Ascending aorta (tissue), 2 donors: Measurements from ENCODE around the gene CYP2J2. TPM values are rescaled to one million over a fixed set of nuclear protein-coding genes. Genes with fewer than 3 reads are reported as not detected.

Experiments used
- DNase-seq, 2 donors: peaks; one replicate each; pipeline ENCODE4 v3.0.0-alpha.2; 2019; ENCODE audit warnings: low spot score in 2 of 2
- H3K27ac ChIP-seq, 2 donors: fragments of 200-600 bp; sonication (generic); one replicate each; pipeline ENCODE4 v1.5.1; 2016 to 2017; ENCODE audit warnings: mild to moderate bottlenecking in 1 of 2
- H3K27me3 ChIP-seq: fragments of 200-600 bp; sonication (generic); one replicate; pipeline ENCODE4 v1.5.1; 2017
- H3K36me3 ChIP-seq, 2 donors: fragments of 200-600 bp; sonication (generic); one replicate each; pipeline ENCODE4 v1.5.1; 2016
- H3K4me1 ChIP-seq, 2 donors: fragments of 200-600 bp; sonication (generic); one replicate each; pipeline ENCODE4 v1.5.1; 2016 to 2017; ENCODE audit warnings: mild to moderate bottlenecking in 1 of 2
- H3K4me3 ChIP-seq, 2 donors: fragments of 200-600 bp; sonication (generic); one replicate each; pipeline ENCODE4 v1.5.1; 2016 to 2017; ENCODE audit warnings: mild to moderate bottlenecking in 1 of 2
- H3K9me3 ChIP-seq, 2 donors: fragments of 200-600 bp; sonication (generic); one replicate each; pipeline ENCODE4 v1.5.1; 2016
- intact Hi-C: fragments of 100-400 bp; cut with DNase I; formaldehyde crosslinking; loops from one replicate; pipeline ENCODE4 v1.15.1; 2023
- total RNA-seq: library from RNA; depleted of rRNA; stranded (reverse); fragments of >200 nt; gene quantifications from one replicate; pipeline ENCODE4 v1.1.0, GENCODE V29; 2016
- TF ChIP-seq, protein P1 (sequence below), 3 experiments: fragments of 200-600 bp in 2 of 3; fragments of 450-650 bp in 1 of 3; sonication (generic) in 2 of 3; IDR thresholded peaks; one replicate each; pipeline ENCODE4 v1.5.1; 2016 to 2019; ENCODE audit warnings: antibody characterized with exemption in 3 of 3, mild to moderate bottlenecking in 1 of 3, moderate library complexity in 1 of 3

Gene CYP2J2
- total RNA-seq, 1 donor from 2014 or later, result not detected

DNA sequence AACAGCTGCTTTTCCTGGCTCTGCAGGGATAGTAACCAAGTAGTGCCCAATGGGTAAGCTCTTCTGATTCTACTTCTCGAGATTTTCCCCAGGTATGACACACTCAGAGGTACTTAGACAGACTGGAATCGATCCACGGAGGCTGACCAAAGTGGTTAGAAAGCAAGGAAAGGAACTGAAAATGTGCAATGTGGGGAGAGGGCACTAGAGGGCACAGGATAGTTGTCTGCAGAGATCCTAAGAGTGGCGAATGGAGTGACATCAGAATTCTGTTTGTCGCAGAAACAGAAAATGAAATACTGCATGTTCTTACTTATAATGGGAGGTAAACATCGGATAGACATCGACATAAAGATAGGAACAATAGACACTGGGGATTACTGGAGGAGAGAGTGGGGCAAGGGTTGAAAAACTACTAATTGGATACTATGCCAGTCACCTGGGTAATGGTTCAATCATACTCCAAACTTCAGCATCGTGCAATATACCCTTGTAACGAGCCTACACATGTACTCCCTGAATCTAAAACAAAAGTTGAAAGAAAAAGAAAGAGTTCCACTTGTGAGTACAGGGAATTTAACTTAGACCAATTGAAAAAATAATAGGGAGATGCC, 23.3 kb downstream of the CYP2J2 start:
- Histone ChIP-seq H3K36me3 (no peaks in the 10 kb centered on the region), H3K4me3 (no peak overlapping the region), H3K4me1 (no peaks in the 10 kb centered on the region), H3K27me3 (no peaks in the 10 kb centered on the region), H3K9me3 (no peaks in the 10 kb centered on the region), H3K27ac (no peak overlapping the region)
- intact Hi-C loops, result loop anchor here (5.0 kb wide), 1 partner anchor 44 kb away; no protein-coding TSS in a partner anchor
- DNase-seq, result no peak
- TF ChIP-seq, protein P1, sequence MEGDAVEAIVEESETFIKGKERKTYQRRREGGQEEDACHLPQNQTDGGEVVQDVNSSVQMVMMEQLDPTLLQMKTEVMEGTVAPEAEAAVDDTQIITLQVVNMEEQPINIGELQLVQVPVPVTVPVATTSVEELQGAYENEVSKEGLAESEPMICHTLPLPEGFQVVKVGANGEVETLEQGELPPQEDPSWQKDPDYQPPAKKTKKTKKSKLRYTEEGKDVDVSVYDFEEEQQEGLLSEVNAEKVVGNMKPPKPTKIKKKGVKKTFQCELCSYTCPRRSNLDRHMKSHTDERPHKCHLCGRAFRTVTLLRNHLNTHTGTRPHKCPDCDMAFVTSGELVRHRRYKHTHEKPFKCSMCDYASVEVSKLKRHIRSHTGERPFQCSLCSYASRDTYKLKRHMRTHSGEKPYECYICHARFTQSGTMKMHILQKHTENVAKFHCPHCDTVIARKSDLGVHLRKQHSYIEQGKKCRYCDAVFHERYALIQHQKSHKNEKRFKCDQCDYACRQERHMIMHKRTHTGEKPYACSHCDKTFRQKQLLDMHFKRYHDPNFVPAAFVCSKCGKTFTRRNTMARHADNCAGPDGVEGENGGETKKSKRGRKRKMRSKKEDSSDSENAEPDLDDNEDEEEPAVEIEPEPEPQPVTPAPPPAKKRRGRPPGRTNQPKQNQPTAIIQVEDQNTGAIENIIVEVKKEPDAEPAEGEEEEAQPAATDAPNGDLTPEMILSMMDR (IDR thresholded peaks at IDR 0.05), result peak in 1 of 3 experiments; percentile 31

DNA sequence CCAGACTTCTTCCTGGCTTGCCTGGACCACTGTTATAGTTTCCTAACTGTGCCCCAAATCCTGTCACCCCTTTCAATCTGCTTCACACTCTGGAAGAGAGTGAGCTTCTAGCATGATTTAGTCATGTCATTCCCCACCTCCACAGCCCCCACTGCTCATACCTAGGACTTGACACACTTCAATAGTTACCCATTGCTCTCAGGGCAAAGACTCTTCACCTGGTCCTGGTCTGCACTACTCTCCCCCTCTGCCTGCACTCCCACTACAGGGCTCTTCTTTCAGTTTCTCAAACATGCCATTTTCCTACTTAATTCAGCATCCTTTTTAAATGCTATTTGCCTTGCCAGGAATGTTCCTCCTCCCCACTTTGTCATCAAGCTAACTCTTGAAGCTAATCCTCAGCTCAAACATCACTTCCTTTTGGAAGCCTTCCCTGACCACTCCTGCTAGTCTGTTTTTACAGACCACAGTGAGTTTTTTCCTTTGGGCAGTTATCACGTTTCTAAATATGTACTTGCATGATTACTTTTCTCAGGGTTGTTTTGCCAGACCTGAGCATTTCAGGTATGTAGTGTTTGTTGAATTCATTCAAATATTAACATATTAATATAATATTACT, 24.7 kb downstream of the CYP2J2 start:
- H3K27ac ChIP-seq, result no peak overlapping the region
- no peaks in the 10 kb centered on the region for H3K27me3 ChIP-seq
- TF ChIP-seq, protein P1 (IDR thresholded peaks at IDR 0.05), result no peak
- no peaks in the 10 kb centered on the region for H3K4me1 ChIP-seq
- H3K9me3 ChIP-seq, result no peaks in the 10 kb centered on the region
- no peak overlapping the region for H3K4me3 ChIP-seq
- intact Hi-C loops, result loop anchor here (5.0 kb wide), 1 partner anchor 45 kb away; no protein-coding TSS in a partner anchor
- no peak for DNase-seq
- H3K36me3 ChIP-seq, result no peaks in the 10 kb centered on the region

DNA sequence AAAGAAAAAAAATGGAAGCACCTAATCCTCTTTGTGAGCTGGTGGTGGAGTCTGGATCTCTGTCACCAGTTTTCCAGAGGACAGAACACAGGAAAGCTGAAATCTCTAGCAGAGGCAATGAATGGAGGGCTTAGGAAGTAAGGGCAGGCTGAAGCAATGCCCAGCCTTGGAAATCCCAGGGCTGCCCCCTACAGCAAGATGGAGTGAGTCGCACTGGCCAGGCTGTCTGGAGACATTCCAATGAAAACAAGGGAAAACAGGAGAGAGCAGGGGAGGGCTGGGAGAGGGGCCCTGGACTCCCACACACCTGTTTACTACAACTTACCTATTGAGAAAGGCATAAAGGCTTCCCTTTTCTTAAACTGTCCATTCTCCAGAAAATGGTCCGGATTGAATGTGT, 25.9 kb downstream of the CYP2J2 start:
- no peaks in the 10 kb centered on the region for H3K9me3 ChIP-seq
- no peak overlapping the region for H3K27ac ChIP-seq
- no peak for DNase-seq
- no peak overlapping the region for H3K4me3 ChIP-seq
- TF ChIP-seq, protein P1 (IDR thresholded peaks at IDR 0.05), result no peak
- H3K36me3 ChIP-seq, result no peaks in the 10 kb centered on the region
- H3K27me3 ChIP-seq, result no peaks in the 10 kb centered on the region
- no peaks in the 10 kb centered on the region for H3K4me1 ChIP-seq
- intact Hi-C loops, result loop anchor here (5.0 kb wide), 1 partner anchor 47 kb away; no protein-coding TSS in a partner anchor

DNA sequence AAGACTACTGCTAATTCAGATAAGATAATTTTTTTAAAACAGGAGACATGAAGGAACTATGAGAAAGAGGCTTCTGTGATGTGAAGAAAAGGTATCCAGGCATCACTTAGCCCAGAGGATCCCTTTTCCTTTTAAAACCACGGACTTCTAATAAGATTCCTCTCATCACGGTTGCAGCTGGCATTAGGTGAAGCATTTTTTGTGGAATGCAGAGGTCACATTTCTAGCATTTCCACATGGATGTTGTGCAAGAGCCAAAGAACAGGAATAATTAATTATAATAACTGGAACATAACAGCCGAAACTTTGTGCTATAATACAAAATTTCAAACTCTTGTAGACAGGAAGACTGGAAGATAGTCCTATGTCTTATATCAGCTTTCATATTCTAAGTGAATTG, 27.6 kb downstream of the CYP2J2 start:
- TF ChIP-seq, protein P1 (IDR thresholded peaks at IDR 0.05), result no peak
- Histone ChIP-seq H3K4me1 (no peaks in the 10 kb centered on the region), H3K9me3 (no peaks in the 10 kb centered on the region), H3K27me3 (no peaks in the 10 kb centered on the region), H3K27ac (no peak overlapping the region), H3K36me3 (no peaks in the 10 kb centered on the region), H3K4me3 (no peak overlapping the region)
- intact Hi-C loops, result no loop called here
- DNase-seq, result no peak

DNA sequence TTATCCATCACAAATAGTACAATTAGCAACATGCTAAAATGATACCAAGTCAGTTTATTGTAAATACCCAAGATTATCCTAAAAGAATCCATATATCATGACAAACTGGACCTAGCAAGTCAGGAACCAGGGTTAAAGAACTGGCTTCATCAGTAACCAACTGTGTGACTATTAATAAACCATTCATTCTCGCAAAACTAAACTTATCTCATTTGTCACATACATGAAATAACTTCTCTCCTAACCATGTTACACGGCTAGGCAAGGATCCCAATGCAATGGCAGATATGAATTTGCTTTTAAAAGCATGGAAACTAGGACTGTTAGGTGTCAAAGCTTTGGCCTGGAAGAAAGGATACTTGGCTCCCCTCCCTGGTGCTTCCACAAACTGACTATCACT, 29.4 kb downstream of the CYP2J2 start:
- no peaks in the 10 kb centered on the region for H3K36me3 ChIP-seq
- no peaks in the 10 kb centered on the region for H3K4me1 ChIP-seq
- intact Hi-C loops, result no loop called here
- no peaks in the 10 kb centered on the region for H3K9me3 ChIP-seq
- TF ChIP-seq, protein P1 (IDR thresholded peaks at IDR 0.05), result no peak
- H3K27me3 ChIP-seq, result no peaks in the 10 kb centered on the region
- H3K27ac ChIP-seq, result no peak overlapping the region
- DNase-seq, result no peak
- H3K4me3 ChIP-seq, result no peak overlapping the region
